SJCRH30 (cell line): Measurements from ENCODE around the gene U2AF2. TPM values are rescaled to one million over a fixed set of nuclear protein-coding genes. Genes with fewer than 3 reads are reported as not detected.

ENCODE experiments used
- DNase-seq, 2 experiments: peaks; one replicate each; pipeline ENCODE4 v3.0.0-alpha.2; 2015 to 2020
- H3K27ac ChIP-seq: fragments of 250-450 bp; sonication (Bioruptor Pico); 2 replicates; pipeline ENCODE4 v1.5.1; 2020; ENCODE audit warnings: mild to moderate bottlenecking, moderate library complexity
- H3K27me3 ChIP-seq: fragments of 250-450 bp; sonication (Bioruptor Pico); 2 replicates; pipeline ENCODE4 v1.5.1; 2020; ENCODE audit warnings: mild to moderate bottlenecking, moderate library complexity
- H3K36me3 ChIP-seq: fragments of 250-450 bp; sonication (Bioruptor Pico); 2 replicates; pipeline ENCODE4 v1.5.1; 2020; ENCODE audit warnings: mild to moderate bottlenecking, moderate library complexity
- H3K4me1 ChIP-seq: fragments of 250-450 bp; sonication (Bioruptor Pico); 2 replicates; pipeline ENCODE4 v1.5.1; 2020; ENCODE audit warnings: mild to moderate bottlenecking, moderate library complexity
- H3K4me3 ChIP-seq: fragments of 250-450 bp; sonication (Bioruptor Pico); 2 replicates; pipeline ENCODE4 v1.5.1; 2020; ENCODE audit warnings: mild to moderate bottlenecking, moderate library complexity
- H3K9me3 ChIP-seq: fragments of 250-450 bp; sonication (Bioruptor Pico); replicated peaks from 2 replicates; pipeline ENCODE4 v1.5.1; 2020; ENCODE audit warnings: mild to moderate bottlenecking, moderate library complexity
- total RNA-seq: library from RNA; depleted of rRNA; stranded (reverse); fragments of >200 nt; shearing (Covaris generic); gene quantifications from 2 replicates; pipeline ENCODE4 v1.2.3, GENCODE V29; 2014

U2AF2 gene
- total RNA-seq, 1 experiment from 2014 or later = 131 TPM

DNA sequence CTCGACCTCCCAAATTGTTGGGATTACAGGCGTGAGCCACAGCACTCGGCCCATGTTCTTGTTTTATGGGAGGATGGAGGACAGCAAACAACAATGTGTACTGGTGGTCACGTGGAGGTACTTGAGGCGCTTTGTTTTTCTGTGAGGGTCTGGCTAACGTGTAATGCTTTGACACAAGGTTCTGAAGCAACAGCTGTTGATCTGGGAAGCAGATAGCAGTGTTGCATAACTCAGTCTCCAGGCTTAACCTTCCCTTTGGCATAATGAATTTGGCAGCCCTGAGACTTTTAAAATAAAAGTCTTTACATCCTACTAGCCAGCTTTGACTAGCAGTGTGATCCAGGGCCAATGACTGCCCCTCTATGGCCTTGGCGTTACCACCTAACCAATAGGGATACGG lies 21.0 kb upstream of the U2AF2 start:
- H3K9me3 ChIP-seq = no peaks in the 10 kb centered on the region
- DNase-seq = peak in 1 of 2 experiments; percentile 63
- H3K27ac ChIP-seq = peak overlapping the region; percentile 8; the same call in 1 of the 2 replicates
- H3K4me1 ChIP-seq = 0 out of 2 replicates have a peak, but pooled peaks cover 5% of the 10 kb centered on the region
- H3K27me3 ChIP-seq = no peaks in the 10 kb centered on the region
- H3K4me3 ChIP-seq = no peak overlapping the region
- H3K36me3 ChIP-seq = no peaks in the 10 kb centered on the region

DNA sequence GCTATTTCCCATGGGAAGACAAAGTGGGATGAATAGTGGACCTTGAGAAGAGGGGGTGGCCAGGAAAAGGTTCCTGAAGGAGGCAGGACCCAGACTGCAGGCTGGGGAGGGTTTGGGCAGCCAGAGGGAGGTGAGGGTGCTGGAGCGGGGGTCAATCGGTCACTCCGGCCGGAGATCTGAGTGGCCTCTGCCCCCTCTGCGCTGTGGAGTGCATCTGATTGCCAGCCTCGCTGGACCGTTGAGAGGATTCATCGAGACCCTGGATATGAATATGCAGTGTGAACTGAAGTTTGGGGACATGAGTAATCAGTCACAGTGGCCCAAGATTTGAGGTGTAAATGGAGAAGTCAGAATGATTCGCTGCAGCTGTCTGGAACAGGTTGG lies 19.5 kb upstream of the U2AF2 start:
- Histone ChIP-seq H3K4me3 (peak overlapping the region; percentile 82), H3K9me3 (no peaks in the 10 kb centered on the region), H3K27ac (peak overlapping the region; percentile 59), H3K36me3 (no peaks in the 10 kb centered on the region), H3K27me3 (no peaks in the 10 kb centered on the region), H3K4me1 (0 out of 2 replicates have a peak, but pooled peaks cover 5% of the 10 kb centered on the region)
- DNase-seq = no peak

DNA sequence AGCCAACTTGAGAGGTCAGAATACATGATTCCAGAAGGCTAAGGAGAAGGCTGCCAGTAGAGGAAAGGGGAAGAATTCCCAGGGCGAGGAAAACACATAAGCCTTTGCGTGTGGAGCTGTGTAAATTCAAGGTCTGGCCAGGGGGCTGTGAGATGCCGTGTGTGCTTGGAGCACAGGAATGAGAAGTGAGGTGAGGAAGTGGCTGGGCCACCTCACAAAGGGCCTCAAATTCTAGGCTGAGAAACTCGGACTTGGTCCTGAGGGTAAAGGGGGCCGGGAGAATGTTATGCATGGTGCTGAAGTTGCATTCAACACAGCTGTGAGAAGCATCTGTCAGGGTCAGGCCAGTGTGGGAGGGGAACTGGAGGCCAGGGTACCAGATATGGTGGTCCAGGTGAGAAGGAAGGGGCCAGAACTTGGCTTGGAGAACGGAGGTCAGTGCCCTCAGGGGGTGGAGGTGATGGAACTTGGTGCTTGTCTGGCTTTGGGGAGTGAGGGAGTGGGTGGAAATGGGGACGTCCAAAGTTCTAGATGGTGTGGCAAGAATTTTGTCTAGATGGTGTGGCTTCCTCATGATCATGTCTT lies 18.9 kb upstream of the U2AF2 start:
- Histone ChIP-seq H3K4me3 (peak overlapping the region; percentile 82), H3K9me3 (no peaks in the 10 kb centered on the region), H3K27ac (no peak overlapping the region), H3K27me3 (no peaks in the 10 kb centered on the region), H3K4me1 (0 out of 2 replicates have a peak, but pooled peaks cover 5% of the 10 kb centered on the region), H3K36me3 (no peaks in the 10 kb centered on the region)
- no peak for DNase-seq

DNA sequence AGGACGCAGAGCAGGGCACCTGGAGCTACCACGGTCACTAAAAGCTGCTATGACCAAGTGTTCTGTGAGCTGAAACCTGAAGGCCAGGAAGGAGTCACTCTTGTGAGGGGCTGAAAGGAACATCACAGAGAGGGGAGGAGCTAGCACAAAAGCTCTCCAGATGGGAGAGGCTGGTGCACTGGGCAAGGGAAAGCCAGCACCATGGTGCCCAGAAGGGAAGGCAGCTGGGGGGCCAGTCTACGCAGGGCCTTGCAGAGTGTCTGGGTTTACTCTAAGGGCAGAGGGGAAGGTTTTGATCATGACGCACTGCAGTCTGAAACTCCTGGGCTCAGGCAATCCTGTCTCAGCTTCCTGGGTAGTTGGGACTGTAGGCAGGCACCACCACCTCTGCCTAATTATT lies 18.1 kb upstream of the U2AF2 start:
- no peaks in the 10 kb centered on the region for H3K27me3 ChIP-seq
- DNase-seq = no peak
- 0 out of 2 replicates have a peak, but pooled peaks cover 5% of the 10 kb centered on the region for H3K4me1 ChIP-seq
- H3K9me3 ChIP-seq = no peaks in the 10 kb centered on the region
- no peak overlapping the region for H3K4me3 ChIP-seq
- no peak overlapping the region for H3K27ac ChIP-seq
- no peaks in the 10 kb centered on the region for H3K36me3 ChIP-seq

DNA sequence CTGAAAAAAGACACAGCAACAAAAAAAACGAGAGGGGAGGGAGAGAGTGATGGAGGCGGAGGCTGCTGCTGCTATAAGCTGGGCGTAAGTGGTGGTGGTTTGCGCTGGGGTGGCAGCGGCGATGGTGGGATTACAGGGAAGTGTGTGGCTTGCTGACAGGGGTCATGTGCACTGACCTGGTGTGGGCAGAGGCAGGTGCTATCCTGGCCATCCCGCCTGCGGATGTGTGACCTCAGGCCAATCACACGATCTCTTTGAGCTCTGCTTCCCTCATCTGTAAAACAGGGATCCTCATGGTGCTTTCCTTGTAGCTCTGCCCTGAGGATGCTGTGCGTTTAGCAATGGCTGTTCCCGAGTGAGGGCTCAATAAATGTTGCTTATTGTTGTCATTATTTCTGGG lies 17.3 kb upstream of the U2AF2 start:
- no peak overlapping the region for H3K27ac ChIP-seq
- no peaks in the 10 kb centered on the region for H3K9me3 ChIP-seq
- 0 out of 2 replicates have a peak, but pooled peaks cover 11% of the 10 kb centered on the region for H3K4me1 ChIP-seq
- no peaks in the 10 kb centered on the region for H3K27me3 ChIP-seq
- H3K4me3 ChIP-seq = no peak overlapping the region
- no peak for DNase-seq
- H3K36me3 ChIP-seq = no peaks in the 10 kb centered on the region

DNA sequence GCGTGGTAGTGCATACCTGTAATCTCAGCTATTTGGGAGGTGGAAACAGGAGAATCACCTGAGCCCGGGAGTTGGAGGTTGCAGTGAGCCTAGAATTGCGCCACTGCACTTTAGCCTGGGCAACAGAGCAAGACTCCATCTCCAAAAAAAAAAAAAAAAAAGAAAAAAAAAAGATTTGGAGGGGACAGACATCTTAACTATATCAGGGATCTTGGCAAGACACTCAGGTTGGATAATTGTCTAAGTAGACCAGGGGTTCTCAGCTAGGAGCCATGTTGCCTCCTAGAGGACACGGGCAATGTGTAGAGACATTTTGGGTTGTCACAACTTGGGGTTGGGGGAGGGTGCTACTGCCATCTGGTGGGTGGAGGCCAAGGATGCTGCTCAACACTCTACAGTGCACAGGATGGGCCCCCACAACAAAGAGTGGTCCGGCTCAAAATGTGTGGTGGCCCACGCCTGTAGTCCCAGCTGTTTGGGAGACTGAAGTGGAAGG lies 15.9 kb upstream of the U2AF2 start:
- Histone ChIP-seq H3K9me3 (no peaks in the 10 kb centered on the region), H3K27me3 (no peaks in the 10 kb centered on the region), H3K4me1 (peaks cover 12% of the 10 kb centered on the region; the same call in 1 of the 2 replicates), H3K27ac (no peak overlapping the region), H3K36me3 (no peaks in the 10 kb centered on the region), H3K4me3 (no peak overlapping the region)
- DNase-seq = peak; percentile 73 to 79

DNA sequence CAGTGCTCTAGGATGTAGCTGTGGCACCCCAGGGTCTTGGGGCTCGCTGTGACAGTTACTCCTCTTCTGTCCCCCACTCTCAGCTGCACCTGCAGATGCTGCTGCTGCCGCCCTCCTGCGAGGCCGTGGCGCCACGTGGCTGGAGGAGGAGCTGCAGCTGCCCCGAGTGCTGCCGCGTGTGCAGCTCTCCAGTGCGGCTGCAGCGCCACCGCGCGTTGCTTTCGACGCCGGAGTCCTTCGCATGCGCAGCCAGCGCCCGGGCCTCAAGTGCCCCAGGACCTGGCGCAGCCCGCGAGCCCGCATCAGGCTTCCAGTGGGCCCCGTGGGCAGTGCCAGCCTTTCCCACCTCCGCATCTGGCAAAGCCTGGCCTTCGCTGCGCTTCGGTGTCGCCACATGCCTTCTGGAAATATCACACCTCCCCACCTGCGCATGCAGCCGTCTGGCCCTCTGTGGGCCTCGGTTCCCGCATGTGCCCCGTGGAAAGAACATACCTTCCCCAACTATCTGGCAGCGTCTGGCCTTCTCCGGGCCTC lies 14.7 kb upstream of the U2AF2 start:
- H3K27me3 ChIP-seq = no peaks in the 10 kb centered on the region
- peak overlapping the region; percentile 51 for H3K27ac ChIP-seq
- H3K9me3 ChIP-seq = no peaks in the 10 kb centered on the region
- DNase-seq = peak in 1 of 2 experiments; percentile 37
- H3K4me1 ChIP-seq = peaks cover 9% of the 10 kb centered on the region; the same call in 1 of the 2 replicates
- peak overlapping the region; percentile 84 for H3K4me3 ChIP-seq
- H3K36me3 ChIP-seq = peaks cover 6% of the 10 kb centered on the region

DNA sequence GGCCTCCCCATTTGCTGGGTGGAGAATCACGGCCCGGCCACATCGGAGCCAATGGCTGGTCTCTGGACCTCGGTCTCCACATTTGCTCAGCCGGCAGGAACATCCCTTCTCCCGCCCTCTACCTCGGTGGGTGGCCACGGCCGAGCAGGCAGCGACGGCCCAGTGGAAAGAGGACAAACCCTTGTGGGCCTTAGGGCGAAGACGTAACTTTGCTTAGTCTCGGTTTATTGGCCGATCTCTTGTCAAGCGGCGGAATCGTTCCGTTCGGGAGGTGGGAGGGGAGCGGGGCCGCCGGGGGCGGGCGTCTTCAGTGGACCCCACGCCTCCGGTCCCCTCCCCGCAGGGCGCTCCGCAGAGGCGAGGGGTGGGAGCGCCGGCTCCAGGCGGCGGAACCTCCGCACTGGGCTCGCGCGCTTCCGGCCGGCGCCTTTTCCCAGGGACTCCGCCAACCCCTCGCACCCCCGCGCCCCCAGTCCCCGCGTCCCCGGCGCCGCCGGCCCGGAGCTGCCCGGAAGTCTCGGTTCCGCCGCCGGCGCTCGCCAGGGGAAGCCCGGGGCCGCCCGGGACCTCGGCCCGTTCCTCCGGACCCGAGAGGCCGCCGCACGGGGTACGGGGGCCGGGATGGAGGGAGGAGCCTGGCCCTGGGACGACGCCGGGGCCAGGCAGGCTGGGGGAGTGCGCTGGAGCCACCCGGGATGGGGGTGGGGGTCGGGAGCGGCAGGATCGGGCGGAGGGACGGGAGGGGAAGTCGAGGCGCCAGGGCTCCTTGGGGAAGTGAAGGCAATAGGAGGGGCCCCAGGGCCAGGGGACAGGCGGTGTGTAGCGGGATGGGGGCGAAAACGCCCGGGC lies 14.0 kb upstream of the U2AF2 start, which contains the start of gene ZNF580:
TSS of gene ZNF580 (plus strand) at position 426 of the 849 bp plus-strand sequence. CDS start 1,507 bp downstream, outside the sequence.
- peak within 1 kb of the TSS; percentile 84 for H3K4me3 ChIP-seq
- no peaks in the 10 kb centered on the region for H3K9me3 ChIP-seq
- peaks cover 13% of the 10 kb centered on the region for H3K36me3 ChIP-seq
- peaks cover 9% of the 10 kb centered on the region; the same call in 1 of the 2 replicates for H3K4me1 ChIP-seq
- H3K27ac ChIP-seq = peak within 1 kb of the TSS; percentile 51
- no peaks in the 10 kb centered on the region for H3K27me3 ChIP-seq
- DNase-seq = peak; percentile 75 to 80

DNA sequence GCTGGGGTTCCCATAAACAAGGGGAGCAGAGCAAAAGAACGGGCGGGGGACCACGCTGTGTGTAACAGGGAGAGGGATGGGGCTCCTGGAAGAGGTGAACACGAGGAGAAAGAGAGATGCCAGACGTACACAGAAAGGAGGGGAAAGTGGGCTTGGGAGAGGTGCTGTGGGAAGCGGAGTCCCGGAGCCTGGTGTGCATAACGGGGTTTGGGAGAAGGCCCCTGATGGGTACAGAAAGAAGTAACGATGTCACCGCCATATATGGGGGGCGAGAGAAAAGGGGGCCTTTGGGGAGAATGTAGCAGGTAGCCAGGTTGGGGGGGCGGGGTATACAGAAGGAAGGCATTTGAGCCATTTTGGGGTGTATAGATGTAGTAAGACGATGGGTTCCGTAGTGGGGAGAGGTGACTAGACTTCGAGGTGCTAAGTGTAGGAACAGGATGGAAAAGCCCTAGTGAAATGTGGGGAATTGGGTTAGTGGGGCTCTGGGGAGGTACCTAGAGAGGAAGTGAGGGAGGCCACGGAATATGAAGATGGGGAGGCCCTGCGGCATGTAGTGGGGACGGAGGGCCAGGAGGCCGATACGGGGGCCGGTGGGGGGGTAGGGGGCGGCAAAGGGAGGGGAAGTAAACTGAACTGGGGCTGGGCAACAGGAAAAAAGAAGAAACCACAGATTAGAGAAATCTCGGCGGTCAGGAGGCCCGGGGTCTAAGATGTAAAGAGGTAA lies 13.2 kb upstream of the U2AF2 start:
- Histone ChIP-seq H3K9me3 (no peaks in the 10 kb centered on the region), H3K36me3 (peaks cover 13% of the 10 kb centered on the region), H3K4me1 (peaks cover 9% of the 10 kb centered on the region; the same call in 1 of the 2 replicates), H3K4me3 (peak overlapping the region; percentile 84), H3K27me3 (no peaks in the 10 kb centered on the region), H3K27ac (peak overlapping the region; percentile 51)
- peak in 1 of 2 experiments; percentile 45 for DNase-seq

DNA sequence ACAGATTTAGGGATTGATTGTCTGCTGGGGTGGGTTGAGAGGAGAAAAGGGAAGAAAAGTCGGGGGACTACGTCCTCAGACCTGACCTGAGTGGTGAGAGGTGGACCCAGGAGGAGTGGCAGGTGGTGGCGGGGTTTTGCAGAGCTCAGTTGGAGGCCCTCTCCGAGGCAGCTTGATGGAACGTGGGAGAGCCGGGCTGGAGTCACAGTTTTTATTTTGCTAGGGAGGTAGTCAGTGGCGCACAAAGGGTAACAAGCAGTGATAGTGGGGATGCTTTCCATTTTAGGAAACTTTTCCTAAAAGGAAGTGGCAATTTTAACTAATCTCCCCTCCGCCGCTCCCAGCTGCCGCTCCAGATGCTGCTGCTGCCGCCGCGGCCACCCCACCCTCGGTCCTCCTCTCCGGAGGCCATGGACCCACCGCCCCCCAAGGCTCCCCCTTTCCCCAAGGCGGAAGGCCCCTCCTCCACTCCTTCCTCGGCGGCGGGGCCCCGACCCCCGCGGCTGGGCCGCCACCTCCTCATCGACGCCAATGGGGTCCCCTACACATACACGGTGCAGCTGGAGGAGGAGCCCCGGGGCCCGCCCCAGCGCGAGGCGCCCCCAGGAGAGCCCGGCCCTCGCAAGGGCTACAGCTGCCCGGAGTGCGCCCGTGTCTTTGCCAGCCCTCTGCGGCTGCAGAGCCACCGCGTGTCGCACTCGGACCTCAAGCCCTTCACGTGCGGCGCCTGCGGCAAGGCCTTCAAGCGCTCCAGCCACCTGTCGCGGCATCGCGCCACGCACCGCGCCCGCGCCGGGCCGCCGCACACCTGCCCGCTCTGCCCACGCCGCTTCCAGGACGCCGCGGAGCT lies 12.5 kb upstream of the U2AF2 start:
- DNase-seq = peak in 1 of 2 experiments; percentile 36
- H3K27me3 ChIP-seq = no peaks in the 10 kb centered on the region
- H3K4me3 ChIP-seq = peak overlapping the region; percentile 84
- H3K36me3 ChIP-seq = peaks cover 19% of the 10 kb centered on the region
- peaks cover 9% of the 10 kb centered on the region; the same call in 1 of the 2 replicates for H3K4me1 ChIP-seq
- no peaks in the 10 kb centered on the region for H3K9me3 ChIP-seq
- H3K27ac ChIP-seq = no peak overlapping the region

DNA sequence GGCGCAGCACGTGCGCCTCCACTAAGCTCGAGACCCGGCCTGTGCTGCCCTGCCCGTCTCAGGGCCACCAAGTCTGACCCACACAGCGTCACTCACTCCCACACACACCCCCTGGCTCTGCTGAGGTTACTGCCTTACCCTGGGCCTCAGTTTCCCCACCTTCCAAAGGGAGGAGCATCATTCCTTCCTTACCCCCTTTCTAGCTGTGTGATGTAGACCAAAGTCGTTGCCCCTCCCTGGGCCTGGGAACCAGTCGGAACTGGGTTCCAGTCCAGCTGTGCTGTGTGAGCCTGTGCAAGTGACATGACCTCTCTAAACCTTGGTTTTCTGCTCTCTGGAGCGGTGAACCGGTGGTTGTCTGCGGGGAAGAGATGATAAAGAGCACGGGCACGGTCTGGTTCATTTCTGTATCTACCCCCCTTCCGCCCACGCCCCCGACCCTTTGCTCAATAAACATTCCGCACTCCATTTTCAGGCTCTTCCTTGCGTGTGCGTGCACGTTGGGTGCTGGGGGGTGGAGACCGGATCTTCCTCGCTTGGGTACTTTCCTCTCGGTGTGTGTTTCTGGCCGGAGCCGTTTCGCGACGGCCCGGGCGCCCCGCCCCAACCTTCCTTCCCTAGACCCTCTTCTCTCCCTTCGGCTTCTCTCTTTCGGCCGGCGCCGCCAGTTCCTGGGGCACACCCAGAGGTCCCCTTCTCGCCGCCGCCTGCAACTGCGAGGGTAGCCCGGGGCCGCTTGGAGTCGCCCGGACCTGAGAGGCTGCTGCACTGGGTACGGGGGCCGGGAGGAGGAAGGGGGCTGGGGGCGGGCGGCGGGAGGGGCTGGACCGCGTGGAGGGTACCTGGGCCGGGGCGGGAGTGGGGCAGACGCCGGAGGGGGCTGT lies 11.6 kb upstream of the U2AF2 start, which contains the start of gene ZNF581:
TSS of gene ZNF581 (plus strand) at position 647 of the 884 bp plus-strand sequence. CDS start 923 bp downstream, outside the sequence.
- Histone ChIP-seq H3K4me3 (peak within 1 kb of the TSS; percentile 84), H3K4me1 (peaks cover 9% of the 10 kb centered on the region; the same call in 1 of the 2 replicates), H3K27me3 (no peaks in the 10 kb centered on the region), H3K9me3 (no peaks in the 10 kb centered on the region), H3K36me3 (peaks cover 19% of the 10 kb centered on the region), H3K27ac (no peak within 1 kb of the TSS; the same call in 1 of the 2 replicates)
- DNase-seq = peak; percentile 73 to 83

DNA sequence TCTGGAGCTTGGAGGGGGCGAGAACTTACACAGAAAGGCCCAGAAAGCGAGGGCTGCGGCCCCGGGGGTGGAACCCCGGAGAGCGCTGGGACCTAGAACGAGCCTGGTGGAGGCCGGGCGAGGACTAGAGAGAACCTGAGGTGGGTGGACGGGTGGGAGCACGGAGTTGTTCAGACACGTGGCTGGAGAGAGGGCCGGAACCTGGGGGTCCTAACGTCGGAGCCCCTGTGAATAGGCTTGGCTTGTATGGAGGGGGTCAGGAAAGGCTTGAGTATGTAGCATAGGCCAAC lies 11.0 kb upstream of the U2AF2 start:
- H3K4me1 ChIP-seq = peaks cover 9% of the 10 kb centered on the region; the same call in 1 of the 2 replicates
- no peak overlapping the region; the same call in 1 of the 2 replicates for H3K27ac ChIP-seq
- DNase-seq = no peak
- peaks cover 19% of the 10 kb centered on the region for H3K36me3 ChIP-seq
- H3K4me3 ChIP-seq = peak overlapping the region; percentile 84
- no peaks in the 10 kb centered on the region for H3K9me3 ChIP-seq
- H3K27me3 ChIP-seq = no peaks in the 10 kb centered on the region
